Neuronal stem cell (in vitro differentiated cells): ENCODE data around the gene DOCK4.

ENCODE experiments used
- DNase-seq: peaks from one replicate; pipeline ENCODE4 v3.0.0-alpha.2; 2013; ENCODE audit warnings: low spot score
- H2AFZ ChIP-seq: one replicate; pipeline ENCODE4 v1.6.1; 2013; ENCODE audit warnings: mild to moderate bottlenecking, low read length, inconsistent platforms
- H2AK5ac ChIP-seq: 2 replicates; pipeline ENCODE4 v1.6.1; 2013; ENCODE audit warnings: low read depth, mild to moderate bottlenecking, inconsistent platforms, low read length, moderate library complexity, mixed read lengths
- H2BK120ac ChIP-seq: 2 replicates; pipeline ENCODE4 v1.6.1; 2013; ENCODE audit warnings: low read depth, mild to moderate bottlenecking, inconsistent platforms, low read length, moderate library complexity, mixed read lengths
- H2BK12ac ChIP-seq: one replicate; pipeline ENCODE4 v1.6.1; 2013; ENCODE audit warnings: low read length, inconsistent platforms
- H2BK15ac ChIP-seq: 2 replicates; pipeline ENCODE4 v1.6.1; 2013; ENCODE audit warnings: mild to moderate bottlenecking, low read length, inconsistent platforms, mixed read lengths
- H2BK5ac ChIP-seq: one replicate; pipeline ENCODE4 v1.6.1; 2013; ENCODE audit warnings: inconsistent platforms, mild to moderate bottlenecking, low read length, moderate library complexity
- H3K14ac ChIP-seq: one replicate; pipeline ENCODE4 v1.6.1; 2013; ENCODE audit warnings: low read length, inconsistent platforms
- H3K18ac ChIP-seq: 2 replicates; pipeline ENCODE4 v1.6.1; 2013; ENCODE audit warnings: low read length, inconsistent platforms
- H3K23ac ChIP-seq: 2 replicates; pipeline ENCODE4 v1.6.1; 2013; ENCODE audit warnings: low read depth, mild to moderate bottlenecking, mixed read lengths, low read length, inconsistent platforms; ENCODE audit not compliant: poor library complexity
- H3K27ac ChIP-seq: replicated peaks from 3 replicates; pipeline ENCODE4 v1.5.1; 2013; ENCODE audit warnings: low read length, inconsistent platforms
- H3K27me3 ChIP-seq, 3 experiments: 2 replicates each; pipeline ENCODE4 v1.6.1; 2013; ENCODE audit warnings: low read length in 3 of 3, mild to moderate bottlenecking in 2 of 3, inconsistent platforms in 1 of 3, low read depth in 1 of 3, mixed read lengths in 1 of 3, moderate library complexity in 1 of 3; ENCODE audit not compliant: control insufficient read depth in 3 of 3, insufficient read depth in 3 of 3
- H3K36me3 ChIP-seq, 2 donors: replicated peaks in 1 of 2; 2 replicates each; pipeline ENCODE4 v1.6.1; 2013; ENCODE audit warnings: low read length in 2 of 2; ENCODE audit not compliant: control insufficient read depth in 2 of 2, insufficient read depth in 2 of 2
- H3K4ac ChIP-seq: 2 replicates; pipeline ENCODE4 v1.6.1; 2013; ENCODE audit warnings: inconsistent platforms, mild to moderate bottlenecking, low read length, moderate library complexity
- H3K4me1 ChIP-seq, 2 donors: 1 replicate in 1 of 2; 2 replicates in 1 of 2; pipeline ENCODE4 v1.6.1; 2013; ENCODE audit warnings: low read length in 2 of 2, low read depth in 1 of 2; ENCODE audit not compliant: control insufficient read depth in 2 of 2, insufficient read depth in 1 of 2
- H3K4me2 ChIP-seq: one replicate; pipeline ENCODE4 v1.6.1; 2013; ENCODE audit warnings: mild to moderate bottlenecking, low read length, inconsistent platforms; ENCODE audit not compliant: insufficient read depth, poor library complexity, severe bottlenecking
- H3K4me3 ChIP-seq, 2 donors: 2 replicates each; pipeline ENCODE4 v1.5.1; 2013; ENCODE audit warnings: low read length in 2 of 2, mild to moderate bottlenecking in 2 of 2, inconsistent platforms in 1 of 2, moderate library complexity in 1 of 2
- H3K79me1 ChIP-seq: one replicate; pipeline ENCODE4 v1.6.1; 2013; ENCODE audit warnings: low read depth, mild to moderate bottlenecking, inconsistent platforms, low read length, moderate library complexity
- H3K9ac ChIP-seq: one replicate; pipeline ENCODE4 v1.6.1; 2013; ENCODE audit warnings: mild to moderate bottlenecking, low read depth, low read length, inconsistent platforms; ENCODE audit not compliant: poor library complexity
- H3K9me3 ChIP-seq, 2 donors: replicated peaks in 1 of 2; 2 replicates each; pipeline versions ENCODE3 to v1.6.1; 2013; ENCODE audit warnings: low read length in 2 of 2, mild to moderate bottlenecking in 2 of 2, inconsistent platforms in 1 of 2, low read depth in 1 of 2, mixed read lengths in 1 of 2, moderate library complexity in 1 of 2; ENCODE audit not compliant: control insufficient read depth in 2 of 2, insufficient read depth in 1 of 2
- H4K8ac ChIP-seq: one replicate; pipeline ENCODE4 v1.6.1; 2013; ENCODE audit warnings: low read depth, mild to moderate bottlenecking, inconsistent platforms, low read length, moderate library complexity
- H4K91ac ChIP-seq: one replicate; pipeline ENCODE4 v1.6.1; 2013; ENCODE audit warnings: low read length, low read depth, mild to moderate bottlenecking, inconsistent platforms; ENCODE audit not compliant: poor library complexity
- WGBS, 2 donors: extraction: QIAGEN DNeasy Blood & Tissue Kit; methylation state at CpG; one replicate each; pipeline ENCODE4 v1.1.7; 2013; ENCODE audit warnings: missing lambda C conversion rate in 2 of 2, mixed read lengths in 1 of 2; ENCODE audit not compliant: insufficient read length in 2 of 2, insufficient replicate concordance in 1 of 2; ENCODE audit errors: extremely low coverage in 2 of 2; 5-methylcytosine and 5-hydroxymethylcytosine counted together

DOCK4 gene

GRCh38 chr7:111841596-111842205 is 364.5 kb downstream of the DOCK4 start:
- H3K4me2 ChIP-seq = no peak overlapping the region
- DNase-seq = no peak
- H3K27ac ChIP-seq = no peak overlapping the region
- no peak overlapping the region for H2AK5ac ChIP-seq
- no peak overlapping the region for H4K8ac ChIP-seq
- no peaks in the 10 kb centered on the region for H3K79me1 ChIP-seq
- no peak overlapping the region for H3K4ac ChIP-seq
- H3K27me3 ChIP-seq = no peaks in the 10 kb centered on the region
- H3K18ac ChIP-seq = no peak overlapping the region
- no peak overlapping the region for H2AFZ ChIP-seq
- H2BK5ac ChIP-seq = no peak overlapping the region
- H3K9ac ChIP-seq = no peak overlapping the region
- H2BK120ac ChIP-seq = no peak overlapping the region
- no peak overlapping the region for H4K91ac ChIP-seq
- no peak overlapping the region for H3K23ac ChIP-seq
- WGBS, 2 donors = no CpG with 5 or more reads among the region's 5 CpGs
- H3K9me3 ChIP-seq = peaks cover 0 to 7% of the 10 kb centered on the region in 2 donors
- no peaks in the 10 kb centered on the region for H3K4me1 ChIP-seq
- no peak overlapping the region for H2BK12ac ChIP-seq
- H3K14ac ChIP-seq = no peak overlapping the region
- no peak overlapping the region for H2BK15ac ChIP-seq
- H3K4me3 ChIP-seq = no peak overlapping the region
- peaks cover 0 to 37% of the 10 kb centered on the region in 2 donors for H3K36me3 ChIP-seq

- Histone ChIP-seq H3K79me1 (no peaks in the 10 kb centered on the region), H4K91ac (no peak overlapping the region), H3K14ac (no peak overlapping the region), H2BK12ac (no peak overlapping the region), H3K18ac (no peak overlapping the region), H3K23ac (no peak overlapping the region), H3K4me1 (no peaks in the 10 kb centered on the region), H3K9ac (no peak overlapping the region), H4K8ac (no peak overlapping the region), H3K36me3 (peaks cover 0 to 26% of the 10 kb centered on the region in 2 donors), H2BK5ac (no peak overlapping the region), H3K4ac (no peak overlapping the region), H2AFZ (no peak overlapping the region), H3K9me3 (peaks cover 0 to 14% of the 10 kb centered on the region in 2 donors), H3K27ac (no peak overlapping the region), H2BK120ac (no peak overlapping the region), H3K4me2 (no peak overlapping the region), H3K27me3 (no peaks in the 10 kb centered on the region), H3K4me3 (no peak overlapping the region), H2AK5ac (no peak overlapping the region), H2BK15ac (no peak overlapping the region)
- no peak for DNase-seq
- no CpG with 5 or more reads among the region's 3 CpGs for WGBS, 2 donors
Observed at GRCh38 chr7:111840528-111840927, 365.7 kb downstream of the DOCK4 start.

- no peak for DNase-seq
- Histone ChIP-seq H2BK120ac (no peak overlapping the region), H2BK12ac (no peak overlapping the region), H3K27me3 (no peaks in the 10 kb centered on the region), H3K9ac (no peak overlapping the region), H3K14ac (no peak overlapping the region), H3K18ac (no peak overlapping the region), H3K36me3 (peaks cover 0 to 23% of the 10 kb centered on the region in 2 donors), H4K8ac (no peak overlapping the region), H3K4ac (no peak overlapping the region), H2BK15ac (no peak overlapping the region), H3K9me3 (peaks cover 0 to 14% of the 10 kb centered on the region in 2 donors), H3K27ac (no peak overlapping the region), H3K79me1 (no peaks in the 10 kb centered on the region), H2AK5ac (no peak overlapping the region), H2BK5ac (no peak overlapping the region), H4K91ac (no peak overlapping the region), H2AFZ (no peak overlapping the region), H3K4me1 (no peaks in the 10 kb centered on the region), H3K4me3 (no peak overlapping the region), H3K4me2 (no peak overlapping the region), H3K23ac (no peak overlapping the region)
Observed at GRCh38 chr7:111839261-111839660, 366.9 kb downstream of the DOCK4 start.

GRCh38 chr7:111836592-111836991 is 369.6 kb downstream of the DOCK4 start:
- no peak overlapping the region for H3K4ac ChIP-seq
- H4K91ac ChIP-seq = no peak overlapping the region
- no peak overlapping the region for H2BK12ac ChIP-seq
- no peaks in the 10 kb centered on the region for H3K4me1 ChIP-seq
- H2BK15ac ChIP-seq = no peak overlapping the region
- H3K4me2 ChIP-seq = no peak overlapping the region
- no peak overlapping the region for H4K8ac ChIP-seq
- H3K27me3 ChIP-seq = no peaks in the 10 kb centered on the region
- no CpG with 5 or more reads among the region's 1 CpG for WGBS, 2 donors
- no peak overlapping the region for H3K9ac ChIP-seq
- H3K18ac ChIP-seq = no peak overlapping the region
- no peak overlapping the region for H3K4me3 ChIP-seq
- peaks cover 0 to 22% of the 10 kb centered on the region in 2 donors for H3K36me3 ChIP-seq
- H2AK5ac ChIP-seq = no peak overlapping the region
- H3K27ac ChIP-seq = no peak overlapping the region
- no peak overlapping the region for H2AFZ ChIP-seq
- peaks cover 0 to 14% of the 10 kb centered on the region in 2 donors for H3K9me3 ChIP-seq
- H2BK5ac ChIP-seq = no peak overlapping the region
- H3K79me1 ChIP-seq = no peaks in the 10 kb centered on the region
- H3K14ac ChIP-seq = no peak overlapping the region
- H2BK120ac ChIP-seq = no peak overlapping the region
- DNase-seq = no peak
- no peak overlapping the region for H3K23ac ChIP-seq
